Kidney (tissue), 14 donors: Measurements from ENCODE around the gene PHACTR4. TPM values are rescaled to one million over a fixed set of nuclear protein-coding genes. Genes with fewer than 3 reads are reported as not detected.
"Not testable (repeated sequence)": the region's sequence is repeated elsewhere in the genome, so short reads cannot be mapped to it uniquely, and the experiment has no call there.

Source experiments
- DNase-seq, 5 donors: peaks; one replicate each; pipeline ENCODE4 v3.0.0-alpha.2; 2013 to 2020
- FAIRE-seq: peaks from 2 replicates; lab custom pipeline; 2012; peaks lifted over from hg19 to GRCh38; lab: Jason Lieb, UNC
- H3K27ac ChIP-seq, 2 donors: one replicate each; pipeline ENCODE4 v1.7.0; 2013; ENCODE audit warnings: low read depth in 2 of 2, low read length in 2 of 2, inconsistent platforms in 1 of 2
- H3K27me3 ChIP-seq: one replicate; pipeline ENCODE4 v1.7.1; 2013; ENCODE audit warnings: low read length, inconsistent platforms; ENCODE audit not compliant: control insufficient read depth, insufficient read depth
- H3K36me3 ChIP-seq, 3 donors: one replicate each; pipeline versions ENCODE4 v1.7.0 to v1.7.1; 2013; ENCODE audit warnings: low read length in 3 of 3, control low read depth in 1 of 3, inconsistent platforms in 1 of 3; ENCODE audit not compliant: insufficient read depth in 3 of 3, control insufficient read depth in 2 of 3
- H3K4me1 ChIP-seq, 3 donors: one replicate each; pipeline versions ENCODE4 v1.7.0 to v1.7.1; 2013; ENCODE audit warnings: low read length in 3 of 3, inconsistent platforms in 1 of 3, low read depth in 1 of 3; ENCODE audit not compliant: control insufficient read depth in 2 of 3, insufficient read depth in 2 of 3
- H3K4me3 ChIP-seq, 3 donors: one replicate each; pipeline versions ENCODE4 v1.7.0 to v1.8.1; 2013; ENCODE audit warnings: low read length in 3 of 3, control low read depth in 1 of 3, inconsistent platforms in 1 of 3
- H3K9ac ChIP-seq, 3 donors: one replicate each; pipeline versions ENCODE4 v1.7.0 to v1.7.1; 2013; ENCODE audit warnings: low read length in 3 of 3, control low read depth in 1 of 3, inconsistent platforms in 1 of 3
- H3K9me3 ChIP-seq, 3 donors: one replicate each; pipeline versions ENCODE4 v1.7.0 to v1.7.1; 2013; ENCODE audit warnings: low read length in 3 of 3, control low read depth in 1 of 3, inconsistent platforms in 1 of 3; ENCODE audit not compliant: control insufficient read depth in 2 of 3, insufficient read depth in 1 of 3
- CTCF ChIP-seq: IDR thresholded peaks from 3 replicates; pipeline ENCODE4 v1.5.1; 2012; ENCODE audit warnings: mild to moderate bottlenecking, moderate library complexity, borderline replicate concordance; ENCODE audit not compliant: insufficient read depth; ENCODE audit errors: extremely low read depth
- intact Hi-C: fragments of 100-400 bp; cut with DNase I; formaldehyde crosslinking; loops from one replicate; pipeline ENCODE4 v1.11.1; 2022
- polyA plus RNA-seq: library from polyadenylated mRNA; stranded (reverse); fragments of 350-450 nt; fragmentation: Illumina TruSeq; extraction: RNeasy Lipid Tissue Mini Kit (QIAGEN cat#74804); gene quantifications from one replicate; pipeline ENCODE4 v1.2.3, GENCODE V29; 2014; ENCODE audit warnings: low read depth, low replicate concordance; ENCODE audit not compliant: insufficient read depth
- total RNA-seq: library from RNA; stranded (reverse); fragmentation: NEBNext Ultra II Directional; extraction: Animal tissue kit (Norgen Biotek cat#: 25700); gene quantifications from one replicate; pipeline ENCODE4 v1.2.1, GENCODE V29; 2021
- donor health status: control.
- donor health status: control.
- donor health status: control.
- donor health status: control.
- donor health status: control.
- donor health status: DM: yes; HTN: yes; CAD: no.
- donor health status: Normal renal cell carcinoma (clear cell type).

Gene PHACTR4
- total and polyA plus RNA-seq, 2 donors from 2014 or later = 23.2 to 51.5 TPM

- Histone ChIP-seq H3K4me3 (no peak overlapping the region), H3K36me3 (no peaks in the 10 kb centered on the region), H3K27ac (no peak overlapping the region), H3K9me3 (no peaks in the 10 kb centered on the region), H3K27me3 (no peaks in the 10 kb centered on the region), H3K4me1 (peaks cover 0 to 10% (median 0%) of the 10 kb centered on the region in 3 donors), H3K9ac (no peak overlapping the region)
- no peak for TF ChIP-seq CTCF
- DNase-seq (no peak), FAIRE-seq (no peak)
- intact Hi-C loops = no loop called here
These were observed 152.1 kb downstream of the PHACTR4 start for GRCh38 chr1:28521502-28522164.

DNA sequence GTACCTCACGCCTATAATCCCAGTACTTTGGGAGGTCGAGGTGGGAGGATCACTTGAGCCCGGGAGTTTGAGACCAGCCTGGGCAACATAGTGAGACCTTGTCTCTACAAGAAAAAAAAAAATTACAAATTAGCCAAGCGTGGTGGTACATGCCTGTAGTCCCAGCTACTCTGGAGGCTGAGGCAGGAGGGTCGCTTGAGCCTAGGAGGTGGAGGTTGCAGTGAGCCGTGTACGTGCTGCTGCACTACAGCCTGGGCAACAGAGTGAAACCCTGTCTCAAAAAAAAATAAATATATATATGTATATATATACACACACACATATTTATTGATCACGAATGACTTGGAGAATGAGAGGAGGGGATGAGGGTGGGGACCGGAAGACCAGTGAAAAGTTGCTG is 153.0 kb downstream of the PHACTR4 start:
- H3K9me3 ChIP-seq, H3K36me3 ChIP-seq, FAIRE-seq, DNase-seq, H3K27me3 ChIP-seq, H3K4me3 ChIP-seq, H3K4me1 ChIP-seq, intact Hi-C loops, H3K9ac ChIP-seq, H3K27ac ChIP-seq: not testable (repeated sequence)

GRCh38 chr1:28525002-28525642 is 155.6 kb downstream of the PHACTR4 start:
- H3K4me1 ChIP-seq, H3K27ac ChIP-seq, H3K4me3 ChIP-seq, H3K27me3 ChIP-seq, FAIRE-seq, intact Hi-C loops, H3K36me3 ChIP-seq, DNase-seq, H3K9me3 ChIP-seq, H3K9ac ChIP-seq: not testable (repeated sequence)

DNA sequence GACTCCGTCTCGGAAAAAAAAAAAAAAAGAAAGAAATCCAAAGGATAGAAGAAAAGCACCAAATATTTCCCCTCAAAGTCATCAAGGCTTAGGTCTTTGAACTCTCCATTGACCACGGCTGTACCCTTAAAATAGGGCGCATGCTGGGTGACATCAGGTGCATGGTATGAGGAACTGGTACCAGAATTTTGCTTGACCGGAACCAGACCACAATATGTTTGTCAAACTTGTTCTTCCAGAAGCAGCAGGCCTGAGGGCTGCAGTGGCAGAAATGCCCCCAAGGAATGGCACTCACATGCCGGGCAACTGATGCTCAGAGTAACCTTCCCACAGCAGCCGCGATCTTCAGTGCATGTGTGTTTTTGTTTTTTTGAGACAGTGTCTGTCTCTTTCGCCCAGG is 157.3 kb downstream of the PHACTR4 start:
- no peak overlapping the region for H3K27ac ChIP-seq
- DNase-seq = peak in 1 of 5 donors; percentile 82
- intact Hi-C loops = no loop called here
- no peak for FAIRE-seq
- no peak overlapping the region for H3K9ac ChIP-seq
- TF ChIP-seq CTCF = no peak
- no peaks in the 10 kb centered on the region for H3K27me3 ChIP-seq
- H3K36me3 ChIP-seq = no peaks in the 10 kb centered on the region
- H3K4me1 ChIP-seq = no peaks in the 10 kb centered on the region
- H3K9me3 ChIP-seq = no peaks in the 10 kb centered on the region
- no peak overlapping the region for H3K4me3 ChIP-seq
